Mucosa of descending colon (tissue), 3 donors: ENCODE results near the gene PCP4L1. TPM values are rescaled to one million over a fixed set of nuclear protein-coding genes. Genes with fewer than 3 reads are reported as not detected.

ENCODE experiments used
- ATAC-seq: fragments of 200-7000 bp; cut with Tn5 transposase; one replicate; pipeline ENCODE4 v1.9.1; 2020; ENCODE audit warnings: mild to moderate bottlenecking, moderate library complexity
- DNase-seq, 3 donors: peaks; one replicate each; pipeline ENCODE4 v3.0.0-alpha.2; 2020
- H3K36me3 ChIP-seq: fragments of 200-600 bp; one replicate; pipeline ENCODE4 v1.8.0; 2021; ENCODE audit warnings: low read depth, mild to moderate bottlenecking
- H3K4me1 ChIP-seq: fragments of 200-600 bp; one replicate; pipeline ENCODE4 v1.8.0; 2021; ENCODE audit warnings: low read depth, mild to moderate bottlenecking
- H3K4me3 ChIP-seq: fragments of 200-600 bp; one replicate; pipeline ENCODE4 v1.8.0; 2021; ENCODE audit warnings: mild to moderate bottlenecking
- H3K9me3 ChIP-seq: fragments of 200-600 bp; one replicate; pipeline ENCODE4 v1.8.0; 2021; ENCODE audit warnings: mild to moderate bottlenecking
- CTCF ChIP-seq: fragments of 200-600 bp; IDR thresholded peaks from one replicate; pipeline ENCODE4 v1.8.0; 2022; ENCODE audit warnings: antibody characterized with exemption, mild to moderate bottlenecking
- intact Hi-C, 2 donors: fragments of 100-400 bp; cut with DNase I in 1 of 2; cut with micrococcal nuclease in 1 of 2; formaldehyde crosslinking; loops; one replicate each; pipeline versions ENCODE4 v1.11.0 to v1.11.1; 2022; cut with DNase I, micrococcal nuclease
- total RNA-seq, 3 donors: library from RNA; stranded (reverse); fragmentation: NEBNext Ultra II Directional in 2 of 3; extraction: Animal tissue kit (Norgen Biotek cat#: 25700) in 2 of 3; gene quantifications; one replicate each; pipeline versions ENCODE4 v1.2.1 to v1.2.4, GENCODE V29; 2021 to 2023
- donor health status: DM: no; HTN: no; CAD: no; lungs with moderate emphysema.
- donor health status: DM: no; HTN: no; CAD: no.
- donor health status: DM: no; HTN: yes; CAD: no.

The PCP4L1 gene
- total RNA-seq, 3 donors from 2014 or later = 0.41 to 12.2 (median 1.6) TPM

GRCh38 chr1:161233102-161233501 is 25.4 kb upstream of the PCP4L1 start:
- intact Hi-C loops = no loop called here
- Histone ChIP-seq H3K9me3 (no peaks in the 10 kb centered on the region), H3K4me3 (no peak overlapping the region), H3K36me3 (no peaks in the 10 kb centered on the region), H3K4me1 (no peaks in the 10 kb centered on the region)
- DNase-seq = no peak
- TF ChIP-seq CTCF = no peak
- ATAC-seq = no peak

GRCh38 chr1:161235957-161236775 is 22.4 kb upstream of the PCP4L1 start:
- Histone ChIP-seq H3K36me3 (no peaks in the 10 kb centered on the region), H3K4me1 (no peaks in the 10 kb centered on the region), H3K4me3 (no peak overlapping the region), H3K9me3 (no peaks in the 10 kb centered on the region)
- TF ChIP-seq CTCF = no peak
- intact Hi-C loops = no loop called here
- no peak for ATAC-seq
- no peak for DNase-seq

- H3K9me3 ChIP-seq = no peaks in the 10 kb centered on the region
- no peaks in the 10 kb centered on the region for H3K36me3 ChIP-seq
- no peak for TF ChIP-seq CTCF
- no peak for ATAC-seq
- H3K4me3 ChIP-seq = no peak within 1 kb of the TSS
- H3K4me1 ChIP-seq = no peaks in the 10 kb centered on the region
- intact Hi-C loops = no loop called here
- DNase-seq = no peak
These were observed 20.5 kb upstream of the PCP4L1 start, which contains the start of gene NR1I3 for GRCh38 chr1:161238039-161238473. NR1I3 (minus strand) TSS chr1:161238203; CDS start chr1:161236565, 1,638 bp downstream.

GRCh38 chr1:161241682-161242081 is 16.9 kb upstream of the PCP4L1 start:
- no peak for ATAC-seq
- TF ChIP-seq CTCF = no peak
- H3K9me3 ChIP-seq = no peaks in the 10 kb centered on the region
- intact Hi-C loops = no loop called here
- no peaks in the 10 kb centered on the region for H3K4me1 ChIP-seq
- H3K36me3 ChIP-seq = no peaks in the 10 kb centered on the region
- DNase-seq = no peak
- H3K4me3 ChIP-seq = no peak overlapping the region

GRCh38 chr1:161242313-161242712 is 16.2 kb upstream of the PCP4L1 start:
- H3K9me3 ChIP-seq = no peaks in the 10 kb centered on the region
- no peak for TF ChIP-seq CTCF
- intact Hi-C loops = no loop called here
- ATAC-seq (no peak), DNase-seq (no peak)
- no peaks in the 10 kb centered on the region for H3K4me1 ChIP-seq
- H3K4me3 ChIP-seq = no peak overlapping the region
- no peaks in the 10 kb centered on the region for H3K36me3 ChIP-seq
